Sigmoid colon (tissue), 7 donors: ENCODE measurements around the gene CENPW. TPM values are rescaled to one million over a fixed set of nuclear protein-coding genes. Genes with fewer than 3 reads are reported as not detected.
A peak's percentile ranks its signal among the peaks of the same experiment; 100 is the strongest.

Experiments used
- DNase-seq: peaks from one replicate; pipeline ENCODE4 v3.0.0-alpha.2; 2019
- H3K27ac ChIP-seq, 4 donors: fragments of 200-600 bp; sonication (generic); one replicate each; pipeline ENCODE4 v1.5.1; 2016 to 2019; ENCODE audit warnings: mild to moderate bottlenecking in 1 of 4
- H3K27me3 ChIP-seq, 3 donors: fragments of 200-600 bp; sonication (generic); one replicate each; pipeline ENCODE4 v1.5.1; 2019; ENCODE audit warnings: mild to moderate bottlenecking in 1 of 3
- H3K36me3 ChIP-seq, 4 donors: fragments of 200-600 bp; sonication (generic); one replicate each; pipeline ENCODE4 v1.5.1; 2016 to 2019
- H3K4me1 ChIP-seq, 4 donors: fragments of 200-600 bp; sonication (generic); one replicate each; pipeline ENCODE4 v1.5.1; 2017 to 2019
- H3K4me3 ChIP-seq, 4 donors: fragments of 200-600 bp; sonication (generic); one replicate each; pipeline ENCODE4 v1.5.1; 2017 to 2019; ENCODE audit warnings: mild to moderate bottlenecking in 2 of 4, moderate library complexity in 1 of 4
- H3K9me3 ChIP-seq, 4 donors: fragments of 200-600 bp in 3 of 4; sonication (generic) in 3 of 4; one replicate each; pipeline versions ENCODE4 v1.5.1 to v1.6.1; 2013 to 2019
- CTCF ChIP-seq, 4 experiments: fragments of 450-650 bp in 3 of 4; fragments of 200-600 bp in 1 of 4; IDR thresholded peaks; one replicate each; pipeline ENCODE4 v1.5.1; 2016 to 2019; ENCODE audit warnings: antibody characterized with exemption in 4 of 4, mild to moderate bottlenecking in 3 of 4, moderate library complexity in 2 of 4
- EP300 ChIP-seq, 4 donors: sonication (generic); formaldehyde crosslinking; IDR thresholded peaks; one replicate each; pipeline ENCODE4 v1.6.1; 2017; ENCODE audit warnings: antibody characterized with exemption in 4 of 4
- POLR2A ChIP-seq, 2 donors: fragments of 450-650 bp; IDR thresholded peaks; one replicate each; pipeline ENCODE4 v1.6.1; 2016; ENCODE audit warnings: antibody characterized with exemption in 2 of 2, mild to moderate bottlenecking in 2 of 2, moderate library complexity in 2 of 2
- POLR2AphosphoS5 ChIP-seq, 4 donors: sonication (generic); formaldehyde crosslinking; IDR thresholded peaks; one replicate each; pipeline ENCODE4 v1.6.1; 2017; ENCODE audit warnings: antibody characterized with exemption in 4 of 4
- whole genome bisulfite sequencing, 2 donors: extraction: QIAGEN DNeasy Blood & Tissue Kit; methylation state at CpG; one replicate each; pipeline ENCODE4 v1.1.7; 2013; 5-methylcytosine and 5-hydroxymethylcytosine counted together
- intact Hi-C: fragments of 100-400 bp; cut with DNase I; formaldehyde crosslinking; loops from one replicate; pipeline ENCODE4 v1.15.1; 2023
- polyA plus RNA-seq, 3 donors: library from polyadenylated mRNA; stranded (reverse); fragments of 200-250 nt; gene quantifications; one replicate each; pipeline ENCODE4 v1.2.3, GENCODE V29; 2013
- total RNA-seq, 4 donors: library from RNA; depleted of rRNA; stranded (reverse); fragments of >200 nt; gene quantifications; one replicate each; pipeline ENCODE4 v1.1.0, GENCODE V29; 2016
- donor health status: healthy with polysubstance abuse.
- donor health status: Bipolar disorder and iron deficiency.
- donor health status: healthy.

Gene CENPW
- total RNA-seq (1 to 10 TPM; 1.9 to 5.2 (median 3.7) TPM), polyA plus RNA-seq (10 to 100 TPM in 2 of 3 donors, 1 to 10 TPM in 1; 9.6 to 37.1 (median 22.2) TPM)

GRCh38 chr6:126339796-126340609 is at the start of gene CENPW:
TSS of gene CENPW (plus strand) at chr6:126340115. CDS start at chr6:126340274, 159 bp downstream.
- TF ChIP-seq POLR2A (IDR thresholded peaks at IDR 0.05): no peak
- peak; percentile 15 to 60 (median 45) for TF ChIP-seq POLR2AphosphoS5 (IDR thresholded peaks at IDR 0.05)
- intact Hi-C loops: no loop called here
- WGBS, 2 donors: 2 to 4% methylated on average over 46 of the region's 46 CpGs

GRCh38 chr6:126293891-126294524 is 45.9 kb upstream of the CENPW start:
- no peak for DNase-seq
- Histone ChIP-seq H3K9me3 (no peaks in the 10 kb centered on the region), H3K4me3 (no peak overlapping the region), H3K36me3 (no peaks in the 10 kb centered on the region), H3K27me3 (no peaks in the 10 kb centered on the region), H3K27ac (no peak overlapping the region), H3K4me1 (no peaks in the 10 kb centered on the region)
- intact Hi-C loops: no loop called here
- TF ChIP-seq EP300 (IDR thresholded peaks at IDR 0.05): no peak
- TF ChIP-seq POLR2AphosphoS5 (IDR thresholded peaks at IDR 0.05): no peak
- TF ChIP-seq POLR2A (IDR thresholded peaks at IDR 0.05): no peak

More at GRCh38 chr6:126339796-126340609, at the start of gene CENPW:
- DNase-seq: peak; percentile 83
- peaks cover 0 to 16% (median 10%) of the 10 kb centered on the region in 4 donors for H3K4me1 ChIP-seq
- H3K27me3 ChIP-seq: no peaks in the 10 kb centered on the region
- H3K4me3 ChIP-seq: peak within 1 kb of the TSS; percentile 47 to 74 (median 58)
- peak within 1 kb of the TSS; percentile 35 to 72 (median 59) for H3K27ac ChIP-seq
- no peaks in the 10 kb centered on the region for H3K36me3 ChIP-seq
- no peaks in the 10 kb centered on the region for H3K9me3 ChIP-seq

GRCh38 chr6:126300126-126300525 is 39.8 kb upstream of the CENPW start:
- intact Hi-C loops: no loop called here
- H3K4me3 ChIP-seq: no peak overlapping the region

GRCh38 chr6:126300735-126301134 is 39.2 kb upstream of the CENPW start:
- Histone ChIP-seq H3K4me3 (no peak overlapping the region), H3K4me1 (no peaks in the 10 kb centered on the region), H3K9me3 (no peaks in the 10 kb centered on the region), H3K36me3 (no peaks in the 10 kb centered on the region), H3K27ac (no peak overlapping the region), H3K27me3 (no peaks in the 10 kb centered on the region)
- intact Hi-C loops: no loop called here
- no peak for TF ChIP-seq POLR2AphosphoS5 (IDR thresholded peaks at IDR 0.05)
- no peak for TF ChIP-seq EP300 (IDR thresholded peaks at IDR 0.05)
- TF ChIP-seq POLR2A (IDR thresholded peaks at IDR 0.05): no peak
- TF ChIP-seq CTCF (IDR thresholded peaks at IDR 0.05): no peak
- DNase-seq: no peak

More at GRCh38 chr6:126300126-126300525, 39.8 kb upstream of the CENPW start:
- DNase-seq: no peak
- no peaks in the 10 kb centered on the region for H3K9me3 ChIP-seq
- H3K4me1 ChIP-seq: no peaks in the 10 kb centered on the region
- no peaks in the 10 kb centered on the region for H3K27me3 ChIP-seq
- 69% methylated on average over 3 of the region's 3 CpGs for WGBS, 2 donors
- TF ChIP-seq CTCF (IDR thresholded peaks at IDR 0.05): no peak
- no peak for TF ChIP-seq POLR2AphosphoS5 (IDR thresholded peaks at IDR 0.05)
- TF ChIP-seq POLR2A (IDR thresholded peaks at IDR 0.05): no peak
- TF ChIP-seq EP300 (IDR thresholded peaks at IDR 0.05): no peak
- no peak overlapping the region for H3K27ac ChIP-seq
- H3K36me3 ChIP-seq: no peaks in the 10 kb centered on the region

GRCh38 chr6:126302191-126302590 is 37.7 kb upstream of the CENPW start:
- DNase-seq: no peak
- no peaks in the 10 kb centered on the region for H3K36me3 ChIP-seq
- H3K4me1 ChIP-seq: no peaks in the 10 kb centered on the region
- H3K27me3 ChIP-seq: no peaks in the 10 kb centered on the region
- no peak for TF ChIP-seq POLR2AphosphoS5 (IDR thresholded peaks at IDR 0.05)
- no peak for TF ChIP-seq POLR2A (IDR thresholded peaks at IDR 0.05)
- no peak for TF ChIP-seq EP300 (IDR thresholded peaks at IDR 0.05)
- TF ChIP-seq CTCF (IDR thresholded peaks at IDR 0.05): no peak
- H3K4me3 ChIP-seq: no peak overlapping the region
- H3K9me3 ChIP-seq: no peaks in the 10 kb centered on the region
- intact Hi-C loops: no loop called here
- no peak overlapping the region for H3K27ac ChIP-seq
